ENCODE results near the gene IGSF21.

IGSF21 gene

GRCh38 chr1:18079941-18080735 is 27.5 kb upstream of the IGSF21 start:
- DNase-seq, result peak; percentile 45
- Histone ChIP-seq H3K9me3 (ENCODE audit: severe bottlenecking) (no peaks in the 10 kb centered on the region), H3K36me3 (no peaks in the 10 kb centered on the region), H3K27me3 (ENCODE audit: insufficient read depth, low read depth, severe bottlenecking) (no peaks in the 10 kb centered on the region), H3K27ac (no peak overlapping the region), H3K4me3 (ENCODE audit: low read depth, low read length) (no peak overlapping the region)
- TF ChIP-seq, protein P1, sequence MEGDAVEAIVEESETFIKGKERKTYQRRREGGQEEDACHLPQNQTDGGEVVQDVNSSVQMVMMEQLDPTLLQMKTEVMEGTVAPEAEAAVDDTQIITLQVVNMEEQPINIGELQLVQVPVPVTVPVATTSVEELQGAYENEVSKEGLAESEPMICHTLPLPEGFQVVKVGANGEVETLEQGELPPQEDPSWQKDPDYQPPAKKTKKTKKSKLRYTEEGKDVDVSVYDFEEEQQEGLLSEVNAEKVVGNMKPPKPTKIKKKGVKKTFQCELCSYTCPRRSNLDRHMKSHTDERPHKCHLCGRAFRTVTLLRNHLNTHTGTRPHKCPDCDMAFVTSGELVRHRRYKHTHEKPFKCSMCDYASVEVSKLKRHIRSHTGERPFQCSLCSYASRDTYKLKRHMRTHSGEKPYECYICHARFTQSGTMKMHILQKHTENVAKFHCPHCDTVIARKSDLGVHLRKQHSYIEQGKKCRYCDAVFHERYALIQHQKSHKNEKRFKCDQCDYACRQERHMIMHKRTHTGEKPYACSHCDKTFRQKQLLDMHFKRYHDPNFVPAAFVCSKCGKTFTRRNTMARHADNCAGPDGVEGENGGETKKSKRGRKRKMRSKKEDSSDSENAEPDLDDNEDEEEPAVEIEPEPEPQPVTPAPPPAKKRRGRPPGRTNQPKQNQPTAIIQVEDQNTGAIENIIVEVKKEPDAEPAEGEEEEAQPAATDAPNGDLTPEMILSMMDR (IDR thresholded peaks at IDR 0.05; ENCODE audit: low read depth, low read length), result no peak

- no peaks in the 10 kb centered on the region for H3K9me3 ChIP-seq (ENCODE audit: severe bottlenecking)
- DNase-seq, result no peak
- H3K27ac ChIP-seq, result no peak overlapping the region
- no peaks in the 10 kb centered on the region for H3K27me3 ChIP-seq (ENCODE audit: insufficient read depth, low read depth, severe bottlenecking)
- TF ChIP-seq, protein P1 (IDR thresholded peaks at IDR 0.05; ENCODE audit: low read depth, low read length), result no peak
- no peak overlapping the region for H3K4me3 ChIP-seq (ENCODE audit: low read depth, low read length)
- H3K36me3 ChIP-seq, result no peaks in the 10 kb centered on the region
Measured at GRCh38 chr1:18085387-18086074, 22.1 kb upstream of the IGSF21 start.

- no peak for DNase-seq
- Histone ChIP-seq H3K27ac (no peak overlapping the region), H3K27me3 (ENCODE audit: insufficient read depth, low read depth, severe bottlenecking) (no peaks in the 10 kb centered on the region), H3K36me3 (no peaks in the 10 kb centered on the region), H3K9me3 (ENCODE audit: severe bottlenecking) (no peaks in the 10 kb centered on the region), H3K4me3 (ENCODE audit: low read depth, low read length) (no peak overlapping the region)
- TF ChIP-seq, protein P1 (IDR thresholded peaks at IDR 0.05; ENCODE audit: low read depth, low read length), result no peak
Measured at GRCh38 chr1:18088077-18088594, 19.5 kb upstream of the IGSF21 start.

DNA sequence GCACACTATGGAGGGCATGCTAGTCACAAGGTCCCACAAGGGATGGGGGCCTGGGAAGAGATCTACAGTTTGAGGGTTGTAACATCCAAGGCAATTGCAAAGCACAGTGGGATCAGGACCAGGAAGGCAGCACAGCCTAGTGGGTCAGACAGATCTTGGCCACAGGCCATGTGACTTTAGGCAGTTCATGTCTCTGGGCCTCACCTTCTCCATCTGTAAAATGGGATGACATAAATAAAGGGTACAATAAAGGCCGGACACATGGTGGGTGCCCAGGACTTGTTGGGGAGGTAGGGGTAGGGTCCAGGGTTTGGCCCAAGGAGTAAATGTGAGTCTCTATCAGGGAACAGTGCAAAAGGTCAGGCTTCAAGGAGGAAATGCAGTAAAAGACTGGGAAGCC is 18.1 kb upstream of the IGSF21 start:
- TF ChIP-seq, protein P1 (IDR thresholded peaks at IDR 0.05; ENCODE audit: low read depth, low read length), result no peak

DNA sequence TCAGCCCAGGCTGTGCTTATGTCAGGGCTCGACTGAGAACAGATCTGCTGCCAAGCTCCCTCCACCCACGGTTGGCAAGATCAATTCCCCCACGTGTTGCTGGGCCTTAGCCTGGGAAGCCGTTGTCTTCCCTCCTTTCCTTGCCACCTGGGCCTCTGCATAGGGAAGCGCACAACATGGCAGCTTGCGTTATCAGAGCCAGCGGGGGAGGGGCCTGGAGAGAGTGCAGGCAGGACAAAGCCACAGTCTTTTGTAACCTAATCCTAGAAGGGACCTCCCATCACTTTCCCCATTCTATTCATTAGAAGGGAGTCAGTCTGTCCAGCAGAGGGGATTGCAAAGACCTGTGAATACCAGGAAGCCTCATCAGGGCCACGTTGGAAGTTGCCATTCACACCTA is 17.0 kb upstream of the IGSF21 start:
- TF ChIP-seq, protein P1 (IDR thresholded peaks at IDR 0.05; ENCODE audit: low read depth, low read length), result no peak
- no peaks in the 10 kb centered on the region for H3K9me3 ChIP-seq (ENCODE audit: severe bottlenecking)
- no peaks in the 10 kb centered on the region for H3K36me3 ChIP-seq
- H3K27ac ChIP-seq, result peak overlapping the region; percentile 17; the same call in 1 of the 2 replicates
- peak; percentile 82 for DNase-seq
- no peaks in the 10 kb centered on the region for H3K27me3 ChIP-seq (ENCODE audit: insufficient read depth, low read depth, severe bottlenecking)
- no peak overlapping the region for H3K4me3 ChIP-seq (ENCODE audit: low read depth, low read length)

More for the DNA sequence above, 18.1 kb upstream of the IGSF21 start:
- no peaks in the 10 kb centered on the region for H3K36me3 ChIP-seq
- H3K27ac ChIP-seq, result no peak overlapping the region
- H3K4me3 ChIP-seq (ENCODE audit: low read depth, low read length), result no peak overlapping the region
- DNase-seq, result no peak
- no peaks in the 10 kb centered on the region for H3K27me3 ChIP-seq (ENCODE audit: insufficient read depth, low read depth, severe bottlenecking)
- H3K9me3 ChIP-seq (ENCODE audit: severe bottlenecking), result no peaks in the 10 kb centered on the region

Measured in WERI-Rb-1 (cell line).